Glomerular visceral epithelial cell (primary cell): ENCODE results near the gene KIRREL2.
"Not testable (repeated sequence)": the region's sequence is repeated elsewhere in the genome, so short reads cannot be mapped to it uniquely, and the experiment has no call there.

Experiments used
- DNase-seq: peaks from one replicate; pipeline ENCODE4 v3.0.0-alpha.2; 2016; ENCODE audit errors: extremely low spot score

Gene KIRREL2

DNA sequence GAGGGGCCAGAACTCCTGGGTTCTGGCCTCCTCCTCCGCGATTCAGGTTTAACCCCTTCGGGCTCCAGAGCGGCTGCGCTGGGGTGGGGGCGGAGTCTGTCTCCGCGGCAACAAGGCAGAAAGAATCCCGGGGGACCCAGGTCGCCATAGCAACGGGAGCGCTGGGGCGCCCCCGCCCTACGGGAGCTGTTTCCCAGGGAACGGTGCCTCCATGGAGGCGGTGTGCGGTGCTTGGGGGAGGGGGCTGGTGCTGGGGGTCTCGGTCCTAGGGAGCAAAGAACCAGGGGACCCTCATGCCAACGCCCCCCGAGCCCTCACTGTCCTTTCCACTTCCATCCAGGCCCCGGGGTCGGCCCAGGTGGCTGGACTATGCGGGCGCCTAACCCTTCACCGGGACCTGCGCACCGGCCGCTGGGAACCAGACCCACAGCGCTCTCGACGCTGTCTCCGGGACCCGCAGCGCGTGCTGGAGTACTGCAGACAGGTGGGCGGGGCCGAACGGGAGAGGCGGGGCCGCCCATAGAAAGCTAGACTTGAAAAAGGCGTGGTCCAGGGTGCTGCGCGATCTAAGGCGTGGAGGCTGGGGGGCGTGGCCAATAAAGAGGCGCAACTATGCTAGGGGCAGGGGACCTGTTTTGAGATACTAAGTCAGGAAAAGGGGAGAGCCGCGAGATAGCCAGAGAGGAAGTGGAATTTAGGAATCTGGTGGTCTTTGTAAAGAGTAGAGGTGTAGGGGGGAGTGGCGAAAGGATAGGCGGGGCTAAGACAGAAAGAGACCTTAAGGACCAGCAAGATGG lies 12.8 kb downstream of the KIRREL2 start:
- peak; percentile 54 for DNase-seq

DNA sequence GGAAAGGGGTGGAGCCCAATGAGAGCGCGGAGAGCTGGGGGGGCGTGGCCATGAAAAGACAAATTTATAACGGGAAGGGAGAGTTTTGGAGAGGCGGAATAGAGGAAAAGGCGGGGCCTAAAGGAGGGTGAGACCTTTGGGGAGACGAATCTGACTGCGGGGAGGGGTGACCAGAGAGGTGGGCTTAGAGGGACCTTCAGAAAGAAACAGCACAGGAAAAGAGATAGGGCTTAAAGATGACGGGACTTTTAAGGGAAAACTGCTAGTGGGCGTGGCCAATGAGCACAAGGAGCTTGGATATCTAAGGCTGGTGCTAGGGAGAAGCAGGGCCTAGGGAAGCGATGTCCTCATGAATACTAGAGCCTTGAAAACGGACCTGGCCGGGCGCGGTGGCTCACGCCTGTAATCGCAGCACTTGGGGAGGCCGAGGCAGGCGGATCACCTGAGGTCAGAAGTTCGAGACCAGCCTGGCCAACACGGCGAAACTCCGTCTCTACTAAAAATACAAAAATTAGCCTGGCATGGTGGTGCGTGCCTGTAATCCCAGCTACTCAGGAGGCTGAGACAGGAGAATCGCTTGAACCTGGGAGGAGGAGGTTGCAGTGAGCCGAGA lies 13.5 kb downstream of the KIRREL2 start:
- DNase-seq = not testable (repeated sequence)

DNA sequence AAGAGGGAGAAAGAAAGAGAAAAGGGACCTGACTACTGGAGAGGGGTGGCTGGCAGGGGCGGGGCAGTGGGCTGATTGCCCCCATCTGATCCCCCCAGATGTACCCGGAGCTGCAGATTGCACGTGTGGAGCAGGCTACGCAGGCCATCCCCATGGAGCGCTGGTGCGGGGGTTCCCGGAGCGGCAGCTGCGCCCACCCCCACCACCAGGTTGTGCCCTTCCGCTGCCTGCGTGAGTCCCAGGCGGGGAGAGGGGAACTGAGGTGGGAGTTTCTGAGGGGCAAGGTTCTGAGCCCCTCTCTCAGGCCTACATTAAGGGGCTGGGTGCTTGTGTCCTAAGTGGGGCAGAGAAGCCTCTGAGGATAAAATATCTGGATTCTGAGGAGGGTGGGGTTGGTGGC lies 14.1 kb downstream of the KIRREL2 start:
- no peak for DNase-seq

DNA sequence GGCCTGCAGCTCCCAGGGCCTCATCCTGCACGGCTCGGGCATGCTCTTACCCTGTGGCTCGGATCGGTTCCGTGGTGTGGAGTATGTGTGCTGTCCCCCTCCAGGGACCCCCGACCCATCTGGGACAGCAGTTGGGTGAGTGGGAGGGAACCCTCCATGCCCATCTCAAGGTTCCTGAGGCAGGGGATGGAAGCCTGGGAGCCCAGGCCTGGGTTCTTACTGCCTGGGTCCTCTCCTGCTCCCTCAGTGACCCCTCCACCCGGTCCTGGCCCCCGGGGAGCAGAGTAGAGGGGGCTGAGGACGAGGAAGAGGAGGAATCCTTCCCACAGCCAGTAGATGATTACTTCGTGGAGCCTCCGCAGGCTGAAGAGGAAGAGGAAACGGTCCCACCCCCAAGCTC lies 14.9 kb downstream of the KIRREL2 start:
- no peak for DNase-seq

DNA sequence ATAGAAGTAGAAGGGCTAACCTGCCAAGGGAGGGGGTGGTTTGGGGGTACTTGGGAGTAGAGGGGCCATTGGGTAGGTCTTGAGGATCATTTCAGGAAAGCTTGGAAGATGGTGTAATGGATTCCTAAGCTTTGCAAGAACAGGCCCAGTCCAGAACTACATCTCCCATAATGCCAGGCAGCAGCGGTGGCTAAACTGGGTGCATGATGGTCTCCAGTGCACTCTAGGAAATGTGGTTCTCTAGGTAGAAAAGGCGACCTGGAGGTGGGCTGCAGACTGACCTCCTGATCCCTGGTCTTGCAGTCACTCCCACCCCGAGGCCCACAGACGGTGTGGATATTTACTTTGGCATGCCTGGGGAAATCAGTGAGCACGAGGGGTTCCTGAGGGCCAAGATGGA lies 15.5 kb downstream of the KIRREL2 start:
- DNase-seq = no peak

DNA sequence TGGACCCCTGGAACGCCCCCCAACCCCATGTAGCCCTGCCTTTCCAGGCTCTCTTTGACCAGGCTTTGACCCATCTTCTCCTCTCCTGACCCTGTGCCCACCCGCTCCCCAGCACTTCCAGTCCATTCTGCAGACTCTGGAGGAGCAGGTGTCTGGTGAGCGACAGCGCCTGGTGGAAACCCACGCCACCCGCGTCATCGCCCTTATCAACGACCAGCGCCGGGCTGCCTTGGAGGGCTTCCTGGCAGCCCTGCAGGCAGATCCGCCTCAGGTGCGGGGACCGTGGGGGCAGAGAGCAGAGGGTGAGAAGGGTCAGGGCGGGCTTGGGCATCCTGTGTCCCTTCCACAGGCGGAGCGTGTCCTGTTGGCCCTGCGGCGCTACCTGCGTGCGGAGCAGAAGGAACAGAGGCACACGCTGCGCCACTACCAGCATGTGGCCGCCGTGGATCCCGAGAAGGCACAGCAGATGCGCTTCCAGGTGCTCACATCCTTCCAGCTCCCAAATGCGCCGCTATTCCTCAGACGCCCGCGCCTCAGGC lies 17.8 kb downstream of the KIRREL2 start:
- DNase-seq = no peak

DNA sequence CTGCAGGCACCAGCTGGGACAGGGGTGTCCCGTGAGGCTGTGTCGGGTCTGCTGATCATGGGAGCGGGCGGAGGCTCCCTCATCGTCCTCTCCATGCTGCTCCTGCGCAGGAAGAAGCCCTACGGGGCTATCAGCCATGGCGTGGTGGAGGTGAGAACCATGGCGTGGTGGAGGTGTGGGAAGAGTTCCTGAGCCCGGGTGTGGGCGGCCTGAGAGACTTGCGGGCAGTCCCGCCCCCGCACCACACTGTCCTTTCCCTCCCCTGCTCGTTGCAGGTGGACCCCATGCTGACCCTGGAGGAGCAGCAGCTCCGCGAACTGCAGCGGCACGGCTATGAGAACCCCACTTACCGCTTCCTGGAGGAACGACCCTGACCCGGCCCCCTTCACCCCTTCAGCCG lies 22.4 kb downstream of the KIRREL2 start:
- DNase-seq = no peak

DNA sequence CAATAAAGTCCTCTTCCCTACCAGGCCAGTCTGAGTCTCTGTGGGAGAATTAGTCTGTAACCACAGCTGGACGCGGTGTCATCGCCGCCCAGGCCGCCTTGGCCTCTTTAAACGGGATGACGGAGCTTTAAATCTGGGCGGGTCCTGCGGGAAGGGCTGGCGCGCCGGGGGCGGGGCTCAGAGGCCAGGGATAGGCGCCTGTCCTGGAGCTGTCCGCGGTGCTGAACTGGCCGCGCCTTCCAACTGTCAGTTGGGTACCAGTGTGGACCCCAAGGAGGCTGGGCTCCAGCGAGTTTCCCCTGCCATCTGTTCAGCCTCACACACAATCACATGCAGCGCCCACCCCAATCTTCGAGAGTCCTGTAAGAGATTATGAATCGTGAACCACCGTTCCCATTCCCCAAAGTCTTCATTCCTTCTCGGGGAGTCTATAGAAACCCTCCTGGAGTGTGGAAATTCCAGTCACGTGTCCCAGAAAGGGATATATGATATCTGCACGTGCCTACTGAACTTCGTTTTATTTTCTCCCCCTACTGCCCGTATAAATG lies 23.1 kb downstream of the KIRREL2 start:
- DNase-seq = peak; percentile 91

DNA sequence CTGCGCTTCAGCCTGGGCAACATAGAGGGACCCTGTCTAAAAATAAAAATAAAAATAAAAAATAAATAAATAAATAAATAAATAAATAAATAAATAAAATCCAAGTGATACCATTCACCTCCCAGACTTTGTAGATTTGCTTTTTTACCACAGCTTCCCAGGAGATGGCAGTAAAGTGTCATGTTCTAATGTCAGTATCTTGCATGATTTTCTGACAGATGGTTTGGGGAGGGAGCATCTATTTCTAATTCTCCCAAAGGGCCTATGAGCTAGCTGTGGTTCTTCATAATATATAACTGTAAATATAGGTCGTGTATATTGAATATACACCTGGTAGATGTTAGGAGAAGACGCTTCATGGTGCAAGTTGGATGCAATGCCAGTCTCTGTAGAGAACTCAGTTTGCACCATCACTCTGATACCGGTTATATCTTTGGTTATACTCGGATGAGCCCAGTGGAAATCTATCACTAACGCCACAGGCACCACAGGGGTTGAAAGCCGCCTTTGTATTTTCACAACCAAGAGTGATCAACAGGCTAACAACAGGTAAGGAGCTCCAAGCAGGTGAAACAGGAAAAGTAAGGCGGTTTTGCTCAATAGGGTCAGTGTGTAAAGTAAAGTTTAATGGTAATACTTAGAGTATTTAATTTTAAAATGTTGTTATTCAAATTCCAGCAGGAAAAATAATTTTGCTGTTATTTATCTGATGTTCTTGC lies 25.6 kb downstream of the KIRREL2 start:
- DNase-seq = peak; percentile 78

DNA sequence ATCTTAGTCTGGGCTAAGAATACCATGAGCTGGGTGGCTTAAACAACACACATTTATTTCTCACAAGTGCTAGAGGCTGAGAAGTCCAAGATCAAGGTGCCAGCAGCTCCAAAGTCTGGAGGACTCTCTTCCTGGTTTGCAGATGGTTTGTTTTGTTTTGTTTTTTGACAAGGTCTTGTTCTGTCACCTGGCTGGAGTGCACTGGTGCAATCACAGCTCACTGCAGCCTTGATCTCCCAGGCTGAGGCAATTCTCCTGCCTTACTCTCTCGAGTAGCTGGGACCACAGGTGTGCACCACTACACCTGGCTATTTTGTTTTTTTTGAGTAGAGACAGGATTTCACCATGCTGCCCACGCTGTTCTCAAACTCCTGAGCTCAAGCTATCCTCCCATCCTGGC lies 27.2 kb downstream of the KIRREL2 start:
- DNase-seq = no peak

DNA sequence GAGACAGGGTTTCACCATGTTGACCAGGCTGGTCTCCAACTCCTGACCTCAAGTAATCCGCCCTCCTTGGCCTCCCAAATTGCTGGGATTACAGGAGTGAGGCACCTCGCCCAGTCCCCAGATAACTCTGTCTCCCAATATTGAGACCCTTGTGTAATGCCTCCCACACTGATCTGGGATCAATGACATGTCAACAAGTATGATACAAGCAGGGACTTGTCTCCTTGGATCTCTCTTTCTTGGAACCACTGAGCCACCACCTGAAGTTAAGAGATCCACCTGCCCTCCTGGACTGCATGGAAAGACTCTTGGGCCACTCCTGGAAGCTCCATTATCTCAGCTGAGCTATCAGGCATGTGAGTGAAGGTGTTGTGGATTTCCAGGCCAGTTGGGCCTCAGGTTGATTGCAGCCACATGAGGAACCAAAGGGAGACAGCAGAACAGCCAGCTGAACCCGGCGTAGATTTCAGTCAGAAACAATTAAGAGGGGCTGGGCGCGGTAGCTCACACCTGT lies 28.6 kb downstream of the KIRREL2 start:
- DNase-seq = no peak

DNA sequence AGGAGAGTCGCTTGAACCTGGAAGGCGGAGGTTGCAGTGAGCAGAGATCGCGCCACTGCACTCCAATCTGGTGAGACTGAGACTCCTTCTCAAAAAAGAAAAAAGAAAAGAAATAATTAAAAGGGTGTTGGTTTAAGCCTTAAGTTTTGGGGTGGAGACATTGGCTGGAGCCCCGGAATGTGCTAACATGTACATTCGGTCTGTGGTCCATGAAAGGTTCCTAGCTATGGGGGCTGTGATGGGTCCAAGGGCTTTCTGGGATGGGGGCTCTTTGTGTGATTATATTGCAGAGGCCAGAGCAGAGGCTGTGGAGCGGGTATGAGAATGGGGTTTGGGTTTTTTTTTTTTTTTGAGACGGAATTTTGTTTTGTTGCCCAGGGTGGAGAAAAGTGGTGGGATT lies 29.2 kb downstream of the KIRREL2 start:
- no peak for DNase-seq

DNA sequence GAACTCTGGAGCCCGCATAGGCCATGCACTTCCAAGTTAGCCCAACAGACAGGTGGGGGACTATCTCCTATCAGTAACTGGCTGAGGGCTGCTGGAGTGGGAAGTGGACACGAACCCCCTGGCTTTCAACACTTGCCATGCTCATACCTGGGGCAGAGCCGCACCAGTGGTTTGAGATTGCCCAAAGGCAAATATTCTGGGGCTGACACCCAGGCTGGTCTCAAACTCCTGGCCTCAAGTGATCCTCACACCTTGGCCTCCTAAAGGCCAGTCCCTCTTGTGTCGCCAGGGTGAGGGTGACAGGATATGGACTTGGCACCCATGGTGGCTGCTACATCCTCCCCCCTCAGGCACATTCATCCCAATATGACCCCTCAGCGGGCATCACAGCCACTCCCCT lies 30.5 kb downstream of the KIRREL2 start:
- DNase-seq = no peak

DNA sequence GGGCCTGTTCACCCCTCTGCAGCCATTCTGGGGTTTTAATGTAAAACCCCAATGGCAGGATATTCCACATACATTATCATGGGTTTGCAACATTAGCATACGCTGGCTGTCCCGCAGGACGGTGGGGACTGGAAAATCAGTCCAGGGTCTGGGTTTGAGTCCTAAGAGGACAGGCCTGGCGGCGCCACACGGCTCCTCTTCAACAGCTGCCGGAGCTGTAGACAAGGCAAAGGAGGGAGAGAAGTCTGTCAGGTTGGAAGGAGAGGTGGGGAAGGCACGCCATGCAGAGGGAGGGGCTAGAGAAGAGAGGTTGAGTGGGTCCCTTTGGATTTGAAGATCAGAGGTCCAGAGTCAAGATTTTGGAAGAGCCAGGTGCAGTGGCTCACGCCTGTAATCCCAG lies 31.7 kb downstream of the KIRREL2 start:
- DNase-seq = no peak

DNA sequence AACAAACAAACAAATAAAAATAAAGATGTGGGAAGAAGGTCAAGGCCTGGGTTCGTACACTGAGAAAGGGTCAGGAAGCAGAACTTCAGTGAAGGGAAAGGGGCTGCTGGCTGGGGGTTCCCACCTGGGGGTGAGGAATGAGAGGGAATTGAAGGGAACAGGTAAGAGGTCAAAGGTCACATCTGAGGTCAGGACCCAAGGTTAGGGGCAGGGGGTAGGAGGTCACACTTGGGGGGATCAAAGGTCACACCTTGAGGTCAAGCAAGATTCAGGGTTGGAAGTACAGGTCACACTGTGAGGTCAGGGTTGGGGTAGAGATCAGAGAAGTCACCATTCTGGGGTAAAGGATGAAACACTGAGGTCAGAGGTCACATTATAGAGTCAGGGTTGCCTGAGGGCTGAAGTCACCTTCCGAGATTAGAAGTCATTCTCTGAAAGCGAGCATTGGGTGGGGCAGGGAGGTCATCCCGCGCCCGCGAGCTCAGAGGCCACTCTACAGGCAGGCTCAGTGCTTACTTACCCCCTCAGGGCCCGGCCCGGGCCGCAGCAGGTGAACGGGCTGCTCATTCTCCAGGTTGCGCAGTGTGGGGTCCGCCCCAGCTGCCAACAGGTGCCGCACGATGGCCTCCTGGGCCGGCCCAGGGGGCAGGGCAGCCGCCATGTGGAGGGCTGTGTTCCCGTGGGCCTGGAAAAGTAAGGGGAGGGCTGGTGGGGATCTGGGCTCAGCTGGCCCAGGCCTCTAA lies 32.8 kb downstream of the KIRREL2 start:
- DNase-seq = no peak

DNA sequence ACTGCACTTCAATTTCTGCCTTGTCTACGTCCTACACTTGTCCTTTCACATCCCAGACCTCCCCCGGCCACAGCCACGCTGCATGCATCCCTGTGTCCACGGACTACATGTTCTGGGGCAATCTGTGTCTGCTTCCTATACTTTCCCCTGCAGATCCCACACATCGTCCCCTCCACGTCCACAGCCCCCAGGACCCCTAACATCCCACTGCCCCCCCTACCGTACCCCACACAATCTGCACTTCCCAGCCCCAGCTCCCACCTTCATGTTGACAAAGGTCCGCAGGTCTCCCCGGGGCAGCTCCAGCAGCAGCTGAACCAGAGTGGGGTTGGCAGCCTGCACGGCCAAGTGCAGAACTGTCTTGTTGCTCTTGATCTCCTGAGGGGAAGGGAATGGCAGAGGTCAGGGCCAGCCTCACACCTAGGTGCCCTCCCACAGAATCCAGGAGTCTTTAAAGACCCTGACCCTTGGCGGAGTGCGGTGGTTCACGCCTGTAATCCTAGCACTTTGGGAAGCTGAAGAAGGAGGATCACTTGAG lies 33.5 kb downstream of the KIRREL2 start:
- DNase-seq = no peak

DNA sequence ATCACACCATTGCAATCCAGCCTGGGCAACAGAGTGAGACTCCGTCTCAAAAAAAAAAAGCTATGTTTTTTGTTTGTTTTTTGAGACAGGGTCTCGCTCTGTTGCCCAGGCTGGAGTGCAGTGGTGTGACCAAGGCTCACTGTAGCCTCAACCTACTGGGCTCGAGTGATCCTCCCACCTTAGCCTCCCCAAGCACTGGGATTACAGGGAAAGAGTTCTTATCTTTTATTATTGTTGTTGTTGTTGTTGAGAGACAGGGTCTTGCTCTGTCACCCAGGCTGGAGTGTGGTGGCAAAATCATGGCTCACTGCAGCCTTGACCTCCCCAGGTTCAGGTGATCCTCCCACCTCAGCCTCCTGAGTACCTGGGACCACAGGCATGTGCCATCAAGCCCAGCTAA lies 35.1 kb downstream of the KIRREL2 start:
- DNase-seq = not testable (repeated sequence)

DNA sequence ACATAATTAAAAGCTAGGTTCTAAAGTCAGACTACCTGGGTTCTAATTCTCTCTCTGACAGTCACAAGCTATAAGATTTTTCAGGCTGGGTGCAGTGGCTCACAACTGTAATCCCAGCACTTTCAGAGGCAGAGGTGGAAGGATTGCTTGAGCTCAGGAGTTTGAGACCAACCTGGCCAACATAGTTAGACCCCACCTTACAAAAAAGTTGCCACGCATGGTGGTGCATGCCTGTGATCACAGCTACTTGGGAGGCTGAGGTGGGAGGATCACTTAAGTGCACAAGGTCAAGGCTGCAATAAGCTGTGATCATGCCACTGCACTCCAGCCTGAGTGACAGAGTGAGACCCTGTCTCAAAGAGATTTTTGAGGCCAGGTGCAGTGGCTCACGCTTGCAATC lies 37.6 kb downstream of the KIRREL2 start:
- DNase-seq = no peak

DNA sequence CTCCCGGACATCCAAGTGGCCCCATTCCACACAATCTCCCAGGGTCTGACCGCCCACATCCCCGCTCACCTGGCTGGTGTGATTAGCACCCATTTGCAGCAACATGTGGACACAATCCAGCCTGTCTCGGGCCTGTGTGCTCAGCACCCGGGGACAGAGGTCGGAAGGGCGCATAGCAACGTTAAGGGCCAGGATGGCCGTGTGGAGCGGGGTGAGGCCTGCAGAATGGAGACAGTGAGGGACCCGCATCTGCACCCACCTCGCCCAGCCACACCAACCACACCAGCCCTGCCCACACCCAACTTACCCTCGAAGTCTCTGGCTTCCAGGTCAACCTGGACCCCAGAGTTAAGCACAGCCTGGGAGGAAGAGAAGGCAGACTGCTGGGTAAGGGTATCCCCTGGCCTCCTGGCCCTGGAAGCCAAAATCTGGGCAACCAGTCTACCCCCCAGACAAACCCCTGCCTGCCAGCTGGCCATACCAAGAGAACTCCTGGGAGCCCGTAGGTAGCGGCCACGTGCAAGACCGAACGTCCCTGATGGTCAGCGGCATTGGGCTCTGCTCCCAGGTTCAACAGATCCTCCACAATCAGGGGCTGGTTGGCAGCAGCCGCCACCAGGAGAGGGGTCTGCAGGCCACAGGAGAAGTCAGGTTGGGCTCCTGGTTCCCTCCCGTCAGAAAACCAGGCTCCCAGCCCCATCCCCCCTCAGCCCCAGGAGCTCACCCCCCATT lies 39.4 kb downstream of the KIRREL2 start:
- DNase-seq = no peak

DNA sequence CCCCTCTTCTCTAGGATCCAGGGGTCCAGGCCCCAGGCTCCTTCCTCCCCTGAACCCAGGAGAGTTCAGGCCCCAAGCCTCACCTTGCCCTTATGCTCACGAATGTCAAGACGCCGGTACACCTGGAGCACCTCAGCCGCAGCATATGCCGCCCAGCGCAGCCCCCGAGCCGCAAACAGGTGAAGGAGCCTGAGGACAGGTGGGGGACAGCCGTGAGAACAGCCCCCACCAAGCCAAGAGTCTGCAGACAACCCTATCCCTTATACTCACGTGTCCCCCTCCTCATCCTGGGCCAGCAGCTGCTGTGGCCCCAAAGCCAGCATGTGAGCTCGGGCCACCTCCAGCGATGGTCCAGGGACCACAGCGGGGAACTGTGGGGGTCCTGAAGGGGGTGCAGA lies 39.9 kb downstream of the KIRREL2 start:
- DNase-seq = no peak
